Aorta (tissue), 5 donors: ENCODE data around the gene RALGAPA2. TPM values are rescaled to one million over a fixed set of nuclear protein-coding genes. Genes with fewer than 3 reads are reported as not detected.

ENCODE experiments used
- ATAC-seq: fragments of 200-7000 bp; cut with Tn5 transposase; one replicate; pipeline ENCODE4 v1.9.1; 2022; ENCODE audit warnings: moderate library complexity; ENCODE audit not compliant: low FRiP score
- DNase-seq, 2 donors: peaks; one replicate each; pipeline ENCODE4 v3.0.0-alpha.2; 2020
- H3K27ac ChIP-seq, 2 donors: one replicate each; pipeline ENCODE4 v1.5.1; 2013; ENCODE audit warnings: low read length in 2 of 2, mild to moderate bottlenecking in 2 of 2, moderate library complexity in 2 of 2, control low read depth in 1 of 2, inconsistent platforms in 1 of 2, low read depth in 1 of 2
- H3K27me3 ChIP-seq, 2 donors: one replicate each; pipeline ENCODE4 v1.6.1; 2013; ENCODE audit warnings: control low read depth in 1 of 2, low read length in 1 of 2, mild to moderate bottlenecking in 1 of 2, moderate library complexity in 1 of 2; ENCODE audit not compliant: insufficient read depth in 2 of 2, control insufficient read depth in 1 of 2
- H3K36me3 ChIP-seq, 2 donors: one replicate each; pipeline ENCODE4 v1.6.1; 2013; ENCODE audit warnings: control low read depth in 1 of 2, low read length in 1 of 2, mild to moderate bottlenecking in 1 of 2; ENCODE audit not compliant: insufficient read depth in 2 of 2, control insufficient read depth in 1 of 2
- H3K4me1 ChIP-seq, 2 donors: one replicate each; pipeline ENCODE4 v1.6.1; 2013; ENCODE audit warnings: low read length in 2 of 2, control low read depth in 1 of 2, mild to moderate bottlenecking in 1 of 2, moderate library complexity in 1 of 2; ENCODE audit not compliant: insufficient read depth in 2 of 2, control insufficient read depth in 1 of 2
- H3K4me3 ChIP-seq, 2 donors: one replicate each; pipeline ENCODE4 v1.5.1; 2013; ENCODE audit warnings: low read length in 2 of 2, control low read depth in 1 of 2, mild to moderate bottlenecking in 1 of 2
- H3K9me3 ChIP-seq: one replicate; pipeline ENCODE4 v1.6.1; 2013; ENCODE audit warnings: mild to moderate bottlenecking, low read length; ENCODE audit not compliant: control insufficient read depth
- WGBS, 2 donors: extraction: QIAGEN DNeasy Blood & Tissue Kit; methylation state at CpG; one replicate each; pipeline ENCODE4 v1.1.7; 2013; 5-methylcytosine and 5-hydroxymethylcytosine counted together
- intact Hi-C, 2 donors: fragments of 100-400 bp; cut with DNase I; formaldehyde crosslinking; loops; one replicate each; pipeline versions ENCODE4 v1.14.2 to v1.15.0; 2022
- polyA plus RNA-seq, 2 donors: library from polyadenylated mRNA; stranded (reverse); fragments of 200-250 nt; gene quantifications; one replicate each; pipeline ENCODE4 v1.2.3, GENCODE V29; 2013
- total RNA-seq, 2 donors: library from RNA; stranded (reverse); fragmentation: NEBNext Ultra II Directional; extraction: Animal tissue kit (Norgen Biotek cat#: 25700); gene quantifications; one replicate each; pipeline ENCODE4 v1.2.1, GENCODE V29; 2021
- donor health status: healthy with polysubstance abuse.
- donor health status: Bipolar disorder and iron deficiency.
- donor health status: DM: no; HTN: no; CAD: no.
- donor health status: DM: no; HTN: no; CAD: no.
- donor health status: DM: yes; HTN: yes; CAD: no.

The RALGAPA2 gene
- total and polyA plus RNA-seq, 4 donors: 2.2 to 62.3 (median 19.2) TPM

DNA sequence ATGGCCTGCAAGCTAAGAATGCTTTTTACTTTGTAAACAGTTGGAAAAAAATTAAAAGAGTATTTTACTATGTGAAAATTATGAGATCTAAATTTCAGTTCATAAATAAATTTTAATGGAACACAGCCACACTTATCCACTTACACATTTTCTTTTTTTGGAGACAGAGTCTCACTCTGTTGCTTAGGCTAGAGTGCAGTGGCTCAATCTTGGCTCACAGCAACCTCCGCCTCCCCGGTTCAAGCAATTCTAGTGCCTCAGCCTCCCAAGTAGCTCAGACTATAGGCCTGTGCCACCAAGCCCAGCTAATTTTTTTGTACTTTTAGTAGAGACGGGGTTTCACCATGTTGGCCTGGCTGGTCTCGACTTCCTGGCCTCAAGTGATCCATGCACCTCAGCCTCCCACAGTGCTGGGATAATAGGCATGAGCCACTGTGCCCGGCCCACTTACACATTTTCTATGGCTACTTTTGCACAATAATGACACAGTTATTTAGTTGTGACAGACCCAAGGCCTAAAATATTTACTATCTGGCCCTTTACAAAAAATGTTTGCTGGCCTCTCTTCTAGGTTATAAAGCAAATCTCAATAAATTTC is 234.9 kb downstream of the RALGAPA2 start:
- ATAC-seq (no peak), DNase-seq (no peak)
- WGBS, 2 donors: 77 to 83% methylated on average over 5 of the region's 5 CpGs
- H3K36me3 ChIP-seq: peaks cover 2 to 5% of the 10 kb centered on the region in 2 donors
- H3K4me3 ChIP-seq: no peak overlapping the region
- intact Hi-C loops: no loop called here
- H3K27me3 ChIP-seq: no peaks in the 10 kb centered on the region
- no peaks in the 10 kb centered on the region for H3K4me1 ChIP-seq
- H3K27ac ChIP-seq: no peak overlapping the region
- no peaks in the 10 kb centered on the region for H3K9me3 ChIP-seq

DNA sequence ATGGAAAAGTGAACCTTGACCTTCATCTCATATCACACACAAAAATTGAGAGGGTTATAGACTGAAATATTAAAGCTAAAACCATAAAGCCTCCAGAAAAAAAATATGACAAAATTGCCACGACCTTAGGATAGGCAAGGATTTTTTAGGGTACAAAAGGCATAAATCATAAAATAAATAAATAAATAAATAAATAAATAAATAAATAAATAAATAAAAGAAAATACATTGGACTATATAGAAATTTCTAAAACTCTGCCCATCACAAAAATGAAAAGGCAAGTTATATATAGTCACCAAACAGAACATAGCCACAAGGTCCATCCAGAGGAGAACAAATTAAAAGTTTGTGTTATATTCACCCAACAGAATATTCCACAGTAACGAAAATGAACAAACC is 235.9 kb downstream of the RALGAPA2 start:
- H3K27me3 ChIP-seq: no peaks in the 10 kb centered on the region
- H3K36me3 ChIP-seq: peaks cover 0 to 2% of the 10 kb centered on the region in 2 donors
- H3K27ac ChIP-seq: no peak overlapping the region
- no peak overlapping the region for H3K4me3 ChIP-seq
- ATAC-seq (no peak), DNase-seq (no peak)
- intact Hi-C loops: no loop called here
- H3K9me3 ChIP-seq: no peaks in the 10 kb centered on the region
- 90 to 92% methylated on average over 2 of the region's 2 CpGs for WGBS, 2 donors
- no peaks in the 10 kb centered on the region for H3K4me1 ChIP-seq

DNA sequence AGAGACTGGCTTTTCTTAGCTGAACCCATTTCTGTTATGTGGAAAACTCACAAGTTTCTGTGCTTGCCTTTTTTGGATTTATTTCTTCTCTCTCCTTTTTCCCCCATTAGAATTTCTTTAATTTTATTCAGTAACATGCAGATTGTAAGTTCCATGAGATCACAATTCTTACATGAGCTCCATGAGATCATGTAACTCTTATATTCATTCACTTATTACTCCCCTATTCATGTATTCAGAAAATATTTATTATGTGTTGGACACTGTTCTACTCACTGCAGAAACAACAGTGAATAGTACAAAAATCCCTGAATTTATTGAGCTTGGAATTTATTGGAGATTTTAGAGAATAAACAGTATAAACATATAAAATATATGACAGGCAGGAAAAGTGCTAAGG is 238.8 kb downstream of the RALGAPA2 start:
- no peak for DNase-seq
- no peaks in the 10 kb centered on the region for H3K9me3 ChIP-seq
- H3K27me3 ChIP-seq: no peaks in the 10 kb centered on the region
- H3K4me3 ChIP-seq: no peak overlapping the region
- no peaks in the 10 kb centered on the region for H3K4me1 ChIP-seq
- no peak for ATAC-seq
- H3K36me3 ChIP-seq: peaks cover 0 to 2% of the 10 kb centered on the region in 2 donors
- no peak overlapping the region for H3K27ac ChIP-seq
- intact Hi-C loops: no loop called here

DNA sequence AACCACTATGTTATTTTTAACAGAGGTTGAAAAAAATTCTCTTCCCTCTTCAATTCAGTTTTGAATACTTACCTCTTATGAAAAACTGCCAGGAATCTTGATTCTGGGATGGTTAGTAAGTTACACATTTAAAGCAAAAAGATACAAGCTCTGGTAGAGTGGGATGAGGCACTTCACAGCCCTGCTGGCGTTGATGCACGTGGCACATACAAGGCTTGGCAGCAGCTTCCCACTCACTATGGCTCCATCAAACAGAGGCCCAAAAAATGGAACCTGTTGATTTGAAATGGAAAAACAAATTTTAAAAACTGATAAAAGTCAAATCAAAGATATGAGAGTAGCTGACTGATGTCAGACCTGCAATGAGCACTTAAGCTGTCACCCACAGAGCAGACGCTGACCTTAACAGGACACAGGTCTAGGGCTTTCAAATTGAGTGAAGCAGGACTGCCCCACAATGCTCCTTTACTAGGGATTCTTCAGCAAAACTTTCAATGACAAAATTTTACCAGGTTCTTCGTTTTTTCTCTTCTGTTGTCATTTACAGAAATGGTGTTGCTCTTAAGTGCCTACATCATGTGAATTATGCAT is 239.7 kb downstream of the RALGAPA2 start:
- Histone ChIP-seq H3K4me1 (no peaks in the 10 kb centered on the region), H3K9me3 (no peaks in the 10 kb centered on the region), H3K4me3 (no peak overlapping the region), H3K27ac (no peak overlapping the region), H3K27me3 (no peaks in the 10 kb centered on the region), H3K36me3 (peaks cover 0 to 2% of the 10 kb centered on the region in 2 donors)
- 86 to 87% methylated on average over 4 of the region's 4 CpGs for WGBS, 2 donors
- intact Hi-C loops: no loop called here
- no peak for DNase-seq
- ATAC-seq: no peak

DNA sequence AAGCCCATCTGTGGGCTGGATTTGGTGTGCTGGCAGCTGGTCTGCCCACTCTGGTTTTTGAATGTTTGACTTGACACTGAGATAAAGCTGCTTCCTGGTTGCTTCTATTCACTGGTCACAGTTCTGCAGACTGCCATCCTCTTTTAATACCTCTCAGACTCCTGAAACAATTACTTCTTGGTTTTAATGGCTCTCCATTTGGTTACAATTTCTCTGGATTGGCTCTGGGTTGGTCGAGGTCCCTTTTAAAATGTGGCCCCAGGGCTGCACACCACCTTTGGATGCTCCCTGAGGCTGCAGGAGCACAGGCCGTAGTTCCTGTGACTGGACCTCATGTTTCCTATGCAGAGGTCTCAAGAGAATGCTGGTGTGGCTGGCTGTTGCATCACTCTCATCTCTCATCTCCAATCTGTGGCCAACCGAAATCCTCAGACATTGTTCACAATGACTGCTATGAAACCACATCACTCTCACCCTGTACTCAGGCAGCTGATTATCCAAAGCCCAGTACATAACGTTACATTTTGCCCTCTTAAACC is 246.0 kb downstream of the RALGAPA2 start:
- no peaks in the 10 kb centered on the region for H3K27me3 ChIP-seq
- intact Hi-C loops: no loop called here
- DNase-seq: no peak
- WGBS, 2 donors: 78 to 82% methylated on average over 4 of the region's 4 CpGs
- ATAC-seq: no peak
- H3K36me3 ChIP-seq: peaks cover 0 to 2% of the 10 kb centered on the region in 2 donors
- no peaks in the 10 kb centered on the region for H3K9me3 ChIP-seq
- no peak overlapping the region for H3K27ac ChIP-seq
- H3K4me1 ChIP-seq: no peaks in the 10 kb centered on the region
- H3K4me3 ChIP-seq: no peak overlapping the region

DNA sequence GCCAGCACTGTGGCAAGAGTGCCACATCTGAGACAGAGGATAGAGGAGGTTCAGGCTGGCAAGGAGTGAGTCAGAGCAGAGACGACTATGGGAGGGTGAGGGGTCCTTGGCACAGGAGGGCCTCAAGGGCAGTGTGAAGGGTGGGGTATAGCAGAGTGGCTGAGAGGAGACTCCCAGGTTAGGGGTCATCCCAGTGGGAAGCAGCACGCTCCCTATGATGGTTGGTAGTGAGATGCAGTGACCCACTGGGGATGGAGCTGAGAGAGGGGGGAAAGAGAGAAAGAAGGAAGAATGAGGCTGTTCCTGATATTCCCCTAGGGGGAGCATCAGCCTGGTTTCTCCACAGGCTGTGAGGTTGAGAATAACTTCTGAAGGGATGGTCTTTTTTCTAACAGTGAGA is 247.2 kb downstream of the RALGAPA2 start:
- Histone ChIP-seq H3K4me1 (no peaks in the 10 kb centered on the region), H3K9me3 (no peaks in the 10 kb centered on the region), H3K4me3 (no peak overlapping the region), H3K27ac (no peak overlapping the region), H3K36me3 (peaks cover 0 to 2% of the 10 kb centered on the region in 2 donors), H3K27me3 (no peaks in the 10 kb centered on the region)
- intact Hi-C loops: no loop called here
- DNase-seq (no peak), ATAC-seq (no peak)
- 76 to 81% methylated on average over 2 of the region's 2 CpGs for WGBS, 2 donors

DNA sequence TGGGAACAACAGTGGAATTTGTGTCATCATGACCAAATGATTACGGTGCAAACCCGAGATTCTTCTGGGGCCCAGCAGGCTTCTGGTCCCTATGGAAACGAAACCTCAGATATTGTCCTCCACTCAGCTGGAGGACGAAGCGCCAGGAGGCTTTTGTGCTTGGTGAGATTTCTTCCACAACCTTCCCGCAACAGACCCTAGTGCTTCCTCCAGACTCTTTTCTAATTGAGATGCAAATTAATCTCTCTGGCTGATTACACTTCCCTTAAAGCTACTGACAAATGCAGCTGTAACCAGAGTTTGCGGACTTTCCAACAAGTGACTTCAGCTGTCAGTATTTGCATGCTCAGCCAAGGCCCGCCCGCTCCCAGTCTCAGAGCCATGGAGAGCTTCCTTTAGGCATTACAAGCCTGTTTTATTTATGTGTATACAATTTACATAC is 248.5 kb downstream of the RALGAPA2 start:
- H3K27me3 ChIP-seq: no peaks in the 10 kb centered on the region
- H3K27ac ChIP-seq: no peak overlapping the region
- H3K4me3 ChIP-seq: no peak overlapping the region
- H3K4me1 ChIP-seq: no peaks in the 10 kb centered on the region
- no peaks in the 10 kb centered on the region for H3K9me3 ChIP-seq
- H3K36me3 ChIP-seq: no peaks in the 10 kb centered on the region
- intact Hi-C loops: no loop called here
- 81 to 87% methylated on average over 9 of the region's 9 CpGs for WGBS, 2 donors
- DNase-seq (no peak), ATAC-seq (no peak)

DNA sequence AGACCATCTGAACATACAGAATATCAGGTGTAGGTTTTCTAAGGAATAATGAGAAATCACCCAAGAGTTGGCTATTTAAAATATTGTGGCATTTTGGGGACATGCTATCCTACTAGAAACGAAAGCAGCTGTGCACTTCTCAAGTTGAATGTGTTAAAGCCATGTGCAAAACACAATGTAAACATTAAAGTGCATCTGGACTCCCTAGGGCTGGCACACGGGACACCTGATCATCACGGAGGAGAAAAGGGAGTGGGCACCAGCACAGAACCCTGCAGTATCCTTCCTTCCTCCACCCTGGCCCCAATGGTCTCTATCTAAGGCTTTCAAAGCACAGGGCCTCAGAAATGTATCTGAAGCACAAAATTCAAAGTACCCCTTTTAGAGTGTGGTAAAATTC is 250.3 kb downstream of the RALGAPA2 start:
- 71% methylated on average over 3 of the region's 3 CpGs for WGBS, 2 donors
- no peak for DNase-seq
- no peak for ATAC-seq
- no peaks in the 10 kb centered on the region for H3K4me1 ChIP-seq
- H3K4me3 ChIP-seq: no peak overlapping the region
- H3K27me3 ChIP-seq: no peaks in the 10 kb centered on the region
- intact Hi-C loops: no loop called here
- peaks cover 0 to 2% of the 10 kb centered on the region in 2 donors for H3K36me3 ChIP-seq
- H3K27ac ChIP-seq: no peak overlapping the region
- no peaks in the 10 kb centered on the region for H3K9me3 ChIP-seq

DNA sequence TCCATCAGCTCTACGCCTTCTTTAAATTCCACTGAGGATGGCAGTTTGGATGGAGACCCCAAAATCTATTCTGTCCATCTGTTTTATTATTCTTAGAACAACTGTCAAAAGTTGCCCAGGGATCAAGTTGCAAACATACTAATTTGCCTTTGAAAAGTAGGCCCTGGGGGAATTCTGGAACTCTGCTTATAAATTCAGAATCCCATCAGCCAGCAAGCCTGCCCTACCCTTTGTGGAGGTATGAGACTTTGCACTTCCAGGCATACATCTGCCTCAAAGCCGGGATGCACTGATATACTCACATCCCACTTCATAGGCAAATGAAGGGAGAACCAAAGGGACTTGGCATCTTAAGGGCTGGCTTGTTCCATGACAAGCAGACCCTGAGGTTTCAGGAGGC is 250.9 kb downstream of the RALGAPA2 start:
- DNase-seq (no peak), ATAC-seq (no peak)
- no peaks in the 10 kb centered on the region for H3K27me3 ChIP-seq
- H3K4me3 ChIP-seq: no peak overlapping the region
- H3K9me3 ChIP-seq: no peaks in the 10 kb centered on the region
- peaks cover 0 to 2% of the 10 kb centered on the region in 2 donors for H3K36me3 ChIP-seq
- no peak overlapping the region for H3K27ac ChIP-seq
- intact Hi-C loops: no loop called here
- WGBS, 2 donors: 79% methylated on average over 2 of the region's 2 CpGs
- H3K4me1 ChIP-seq: no peaks in the 10 kb centered on the region
